IMR-90 (cell line): ENCODE results near the gene ABCA8. TPM values are rescaled to one million over a fixed set of nuclear protein-coding genes. Genes with fewer than 3 reads are reported as not detected.

ENCODE experiments used
- ATAC-seq: fragments of 200-7000 bp; cut with Tn5 transposase; 2 replicates; pipeline ENCODE4 v1.9.1; 2020; ENCODE audit warnings: low read depth, mild to moderate bottlenecking, moderate library complexity
- BruUV-seq: library from RNA; stranded (reverse); fragments of 400-500 nt; replicated peaks from 2 replicates; lab custom pipeline; 2021; lab: Mats Ljungman, UMichigan
- CTCF ChIA-PET: fragments of 300-600 bp; formaldehyde crosslinking; extraction: SDS; loops from one replicate; lab custom pipeline; 2021; ENCODE audit warnings: antibody characterized with exemption; lab: Yijun Ruan, JAX
- POLR2A ChIA-PET: fragments of 300-600 bp; sonication (Branson Sonifier 250); formaldehyde crosslinking; loops from one replicate; lab custom pipeline; 2022; ENCODE audit warnings: antibody characterized with exemption; ENCODE audit not compliant: unreplicated experiment; lab: Charles Lee
- DNase-seq: peaks from one replicate; pipeline ENCODE4 v3.0.0; 2013
- H2AFZ ChIP-seq: replicated peaks from 2 replicates; pipeline ENCODE3; 2013; ENCODE audit warnings: low read length, mild to moderate bottlenecking; ENCODE audit not compliant: poor library complexity
- H2AK5ac ChIP-seq: 2 replicates; pipeline ENCODE4 v1.6.1; 2013; ENCODE audit warnings: low read depth, low read length, inconsistent platforms
- H2AK9ac ChIP-seq: replicated peaks from 2 replicates; pipeline ENCODE3; 2013; ENCODE audit warnings: mild to moderate bottlenecking, low read depth, low read length, moderate library complexity; ENCODE audit not compliant: poor library complexity
- H2BK120ac ChIP-seq: 2 replicates; pipeline ENCODE4 v1.6.1; 2013; ENCODE audit warnings: low read depth, low read length, inconsistent platforms
- H2BK15ac ChIP-seq: 3 replicates; pipeline ENCODE4 v1.6.1; 2013; ENCODE audit warnings: low read depth, low read length, inconsistent platforms
- H2BK20ac ChIP-seq: 2 replicates; pipeline ENCODE4 v1.6.1; 2013; ENCODE audit warnings: low read depth, mild to moderate bottlenecking, inconsistent platforms, low read length, moderate library complexity
- H2BK5ac ChIP-seq: 2 replicates; pipeline ENCODE4 v1.6.1; 2013; ENCODE audit warnings: mild to moderate bottlenecking, low read depth, low read length, inconsistent platforms; ENCODE audit not compliant: poor library complexity, severe bottlenecking
- H3K14ac ChIP-seq: replicated peaks from 2 replicates; pipeline ENCODE4 v1.6.1; 2013; ENCODE audit warnings: low read depth, low read length, inconsistent platforms
- H3K18ac ChIP-seq: 2 replicates; pipeline ENCODE4 v1.6.1; 2013; ENCODE audit warnings: low read depth, low read length, control low read depth
- H3K23ac ChIP-seq: 2 replicates; pipeline ENCODE4 v1.6.1; 2013; ENCODE audit warnings: low read depth, low read length, inconsistent platforms
- H3K27ac ChIP-seq: 2 replicates; pipeline ENCODE4 v1.5.1; 2013; ENCODE audit warnings: mild to moderate bottlenecking, control low read depth, low read length; ENCODE audit not compliant: insufficient read depth
- H3K27me3 ChIP-seq: 2 replicates; pipeline ENCODE4 v1.6.1; 2013; ENCODE audit warnings: low read length; ENCODE audit not compliant: control insufficient read depth, insufficient read depth
- H3K36me3 ChIP-seq: 2 replicates; pipeline ENCODE4 v1.6.1; 2013; ENCODE audit warnings: low read length, mixed read lengths; ENCODE audit not compliant: control insufficient read depth, insufficient read depth
- H3K4ac ChIP-seq: 2 replicates; pipeline ENCODE4 v1.6.1; 2013; ENCODE audit warnings: low read depth, low read length, inconsistent platforms
- H3K4me1 ChIP-seq: 2 replicates; pipeline ENCODE4 v1.6.1; 2013; ENCODE audit warnings: low read length, mixed read lengths; ENCODE audit not compliant: control insufficient read depth, insufficient read depth
- H3K4me2 ChIP-seq: 2 replicates; pipeline ENCODE4 v1.6.1; 2013; ENCODE audit warnings: low read depth, mild to moderate bottlenecking, control low read depth, low read length, moderate library complexity
- H3K4me3 ChIP-seq: 2 replicates; pipeline ENCODE4 v1.5.1; 2013; ENCODE audit warnings: low read depth, mild to moderate bottlenecking, control low read depth, low read length, moderate library complexity; ENCODE audit not compliant: insufficient read depth
- H3K56ac ChIP-seq: 2 replicates; pipeline ENCODE4 v1.6.1; 2013; ENCODE audit warnings: low read length, inconsistent platforms; ENCODE audit not compliant: insufficient read depth; ENCODE audit errors: extremely low read depth
- H3K79me1 ChIP-seq, 2 experiments: 2 replicates each; pipeline ENCODE4 v1.6.1; 2013; ENCODE audit warnings: low read length in 2 of 2, inconsistent platforms in 1 of 2, low read depth in 1 of 2
- H3K9ac ChIP-seq: 2 replicates; pipeline ENCODE4 v1.6.1; 2013; ENCODE audit warnings: low read depth, low read length, control low read depth
- H3K9me1 ChIP-seq: 2 replicates; pipeline ENCODE4 v1.6.1; 2013; ENCODE audit warnings: low read length, inconsistent platforms; ENCODE audit not compliant: insufficient read depth
- H3K9me3 ChIP-seq: 2 replicates; pipeline ENCODE4 v1.6.1; 2013; ENCODE audit warnings: low read length; ENCODE audit not compliant: control insufficient read depth, insufficient read depth
- H4K20me1 ChIP-seq: 2 replicates; pipeline ENCODE4 v1.6.1; 2013; ENCODE audit warnings: low read length, inconsistent platforms; ENCODE audit not compliant: insufficient read depth
- H4K5ac ChIP-seq: 2 replicates; pipeline ENCODE4 v1.6.1; 2013; ENCODE audit warnings: mild to moderate bottlenecking, low read depth, low read length, control low read depth
- H4K8ac ChIP-seq, 2 experiments: 2 replicates each; pipeline ENCODE4 v1.6.1; 2013; ENCODE audit warnings: low read depth in 2 of 2, low read length in 2 of 2, control low read depth in 1 of 2, inconsistent platforms in 1 of 2
- H4K91ac ChIP-seq: 2 replicates; pipeline ENCODE4 v1.6.1; 2013; ENCODE audit warnings: low read depth, low read length, inconsistent platforms; ENCODE audit not compliant: insufficient read depth
- BHLHE40 ChIP-seq: fragments of 150-350 bp; IDR thresholded peaks from 2 replicates; pipeline ENCODE4 v1.6.1; 2016; ENCODE audit warnings: mild to moderate bottlenecking, low read depth, low read length
- CEBPB ChIP-seq: IDR thresholded peaks from 2 replicates; pipeline ENCODE4 v1.6.1; 2012; ENCODE audit warnings: low read depth, low read length, improper control_type of control experiment
- CHD1 ChIP-seq: IDR thresholded peaks from 2 replicates; pipeline ENCODE4 v1.6.1; 2012; ENCODE audit warnings: low read depth, low read length, improper control_type of control experiment
- FOS ChIP-seq: fragments of 150-350 bp; IDR thresholded peaks from 2 replicates; pipeline ENCODE4 v1.6.1; 2016; ENCODE audit warnings: low read depth, low read length
- MAFK ChIP-seq: IDR thresholded peaks from 2 replicates; pipeline ENCODE4 v1.6.1; 2012; ENCODE audit warnings: low read depth, low read length, improper control_type of control experiment
- MAZ ChIP-seq: IDR thresholded peaks from 2 replicates; pipeline ENCODE4 v1.6.1; 2012; ENCODE audit warnings: low read depth, mild to moderate bottlenecking, low read length, improper control_type of control experiment, moderate library complexity, borderline replicate concordance
- MXI1 ChIP-seq: IDR thresholded peaks from 2 replicates; pipeline ENCODE4 v1.6.1; 2012; ENCODE audit warnings: low read depth, mild to moderate bottlenecking, low read length, moderate library complexity, borderline replicate concordance
- NFE2L2 ChIP-seq: fragments of 150-350 bp; IDR thresholded peaks from 2 replicates; pipeline ENCODE4 v1.6.1; 2016; ENCODE audit warnings: low read depth, mild to moderate bottlenecking, low read length
- POLR2A ChIP-seq: IDR thresholded peaks from 2 replicates; pipeline ENCODE4 v1.6.1; 2012; ENCODE audit warnings: mild to moderate bottlenecking, low read depth, low read length
- RAD21 ChIP-seq: IDR thresholded peaks from 2 replicates; pipeline ENCODE4 v1.6.1; 2012; ENCODE audit warnings: low read length, improper control_type of control experiment
- RCOR1 ChIP-seq: IDR thresholded peaks from 2 replicates; pipeline ENCODE4 v1.6.1; 2012; ENCODE audit warnings: mild to moderate bottlenecking, low read length, improper control_type of control experiment; ENCODE audit not compliant: insufficient replicate concordance
- RFX5 ChIP-seq: IDR thresholded peaks from 2 replicates; pipeline ENCODE4 v1.8.0; 2012; ENCODE audit warnings: low read depth, mild to moderate bottlenecking, low read length, moderate library complexity
- SMC3 ChIP-seq: fragments of 150-350 bp; IDR thresholded peaks from 2 replicates; pipeline ENCODE4 v1.6.1; 2016; ENCODE audit warnings: low read depth, mild to moderate bottlenecking, antibody characterized with exemption, low read length, moderate library complexity
- dilution Hi-C: fragments of 300-500 bp; cut with HindIII; formaldehyde crosslinking; loops from one replicate; pipeline ENCODE4 v1.14.3; 2018; ENCODE audit warnings: low sequenced_read_pairs; ENCODE audit not compliant: unreplicated experiment
- in situ Hi-C: fragments of 300-500 bp; cut with MboI; formaldehyde crosslinking; loops from 3 replicates; pipeline ENCODE4 v1.14.3; 2019; ENCODE audit warnings: low sequenced_read_pairs, inconsistent platforms, mixed read lengths
- intact Hi-C: fragments of 100-400 bp; cut with micrococcal nuclease; formaldehyde crosslinking; loops from 2 replicates; pipeline ENCODE4 v1.10.0; 2022
- polyA plus RNA-seq, 3 experiments: library from polyadenylated mRNA; depleted of rRNA; stranded (reverse); fragments of >200 nt; gene quantifications; 2 replicates each; pipeline ENCODE4 v1.2.3, GENCODE V29; 2012; ENCODE audit warnings: low replicate concordance in 1 of 3
- total RNA-seq: library from RNA; depleted of rRNA; stranded (reverse); fragments of >200 nt; gene quantifications from 2 replicates; pipeline ENCODE4 v1.2.3, GENCODE V29; 2012
- TF ChIP-seq, protein P1 (sequence below): fragments of 150-350 bp; IDR thresholded peaks from 2 replicates; pipeline ENCODE4 v1.6.1; 2016; ENCODE audit warnings: low read depth, mild to moderate bottlenecking, low read length, moderate library complexity, borderline replicate concordance
- TF ChIP-seq, protein P2 (sequence below): conservative IDR thresholded peaks from 2 replicates; pipeline ENCODE4 v1.5.1; 2012; ENCODE audit warnings: mild to moderate bottlenecking, low read depth, low read length, improper control_type of control experiment
- TF ChIP-seq, protein P3 (sequence below): fragments of 150-350 bp; IDR thresholded peaks from 2 replicates; pipeline ENCODE4 v1.6.1; 2017; ENCODE audit warnings: mild to moderate bottlenecking, antibody characterized with exemption, low read length, low read depth

The ABCA8 gene
- total and polyA plus RNA-seq, 2 of the 4 experiments (the other 2 are of a cell fraction), result 1.8 TPM

DNA sequence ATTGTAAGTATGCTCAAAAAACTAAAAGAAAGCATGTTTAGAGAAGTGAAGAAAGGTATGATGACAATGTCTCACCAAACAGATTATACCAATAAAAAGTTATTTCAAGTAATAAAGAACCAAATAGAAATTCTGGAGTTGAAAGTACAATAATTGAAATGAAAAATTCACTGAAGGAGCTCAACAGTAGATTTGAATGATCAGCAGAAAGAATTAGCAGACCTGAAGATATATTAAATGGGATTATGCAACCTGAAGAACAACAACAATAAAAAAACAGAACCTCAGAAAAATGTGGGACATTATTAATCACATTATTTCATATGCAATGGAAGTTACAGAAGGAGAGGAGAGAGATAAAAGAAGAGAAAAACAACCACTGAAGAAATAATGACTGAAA, 57.6 kb downstream of the ABCA8 start:
- CTCF ChIA-PET, result interaction anchor here (0.5 kb wide), 1 partner anchor 1544 kb away, joined by 5 read pairs; no protein-coding TSS in a partner anchor
- H4K20me1 ChIP-seq, result no peaks in the 10 kb centered on the region
- no peaks in the 10 kb centered on the region for H3K9me1 ChIP-seq
- H3K4me3 ChIP-seq, result no peak overlapping the region
- H3K23ac ChIP-seq, result no peak overlapping the region
- no peak overlapping the region for H2AFZ ChIP-seq
- H2AK9ac ChIP-seq, result no peak overlapping the region
- TF ChIP-seq MXI1 (no peak), CHD1 (no peak), RAD21 (no peak), BHLHE40 (no peak), CEBPB (no peak), POLR2A (no peak), MAFK (no peak), NFE2L2 (no peak), SMC3 (no peak), RCOR1 (no peak), FOS (no peak), MAZ (no peak), RFX5 (no peak)
- TF ChIP-seq, protein P1, sequence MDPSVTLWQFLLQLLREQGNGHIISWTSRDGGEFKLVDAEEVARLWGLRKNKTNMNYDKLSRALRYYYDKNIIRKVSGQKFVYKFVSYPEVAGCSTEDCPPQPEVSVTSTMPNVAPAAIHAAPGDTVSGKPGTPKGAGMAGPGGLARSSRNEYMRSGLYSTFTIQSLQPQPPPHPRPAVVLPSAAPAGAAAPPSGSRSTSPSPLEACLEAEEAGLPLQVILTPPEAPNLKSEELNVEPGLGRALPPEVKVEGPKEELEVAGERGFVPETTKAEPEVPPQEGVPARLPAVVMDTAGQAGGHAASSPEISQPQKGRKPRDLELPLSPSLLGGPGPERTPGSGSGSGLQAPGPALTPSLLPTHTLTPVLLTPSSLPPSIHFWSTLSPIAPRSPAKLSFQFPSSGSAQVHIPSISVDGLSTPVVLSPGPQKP, result no peak
- TF ChIP-seq, protein P2, sequence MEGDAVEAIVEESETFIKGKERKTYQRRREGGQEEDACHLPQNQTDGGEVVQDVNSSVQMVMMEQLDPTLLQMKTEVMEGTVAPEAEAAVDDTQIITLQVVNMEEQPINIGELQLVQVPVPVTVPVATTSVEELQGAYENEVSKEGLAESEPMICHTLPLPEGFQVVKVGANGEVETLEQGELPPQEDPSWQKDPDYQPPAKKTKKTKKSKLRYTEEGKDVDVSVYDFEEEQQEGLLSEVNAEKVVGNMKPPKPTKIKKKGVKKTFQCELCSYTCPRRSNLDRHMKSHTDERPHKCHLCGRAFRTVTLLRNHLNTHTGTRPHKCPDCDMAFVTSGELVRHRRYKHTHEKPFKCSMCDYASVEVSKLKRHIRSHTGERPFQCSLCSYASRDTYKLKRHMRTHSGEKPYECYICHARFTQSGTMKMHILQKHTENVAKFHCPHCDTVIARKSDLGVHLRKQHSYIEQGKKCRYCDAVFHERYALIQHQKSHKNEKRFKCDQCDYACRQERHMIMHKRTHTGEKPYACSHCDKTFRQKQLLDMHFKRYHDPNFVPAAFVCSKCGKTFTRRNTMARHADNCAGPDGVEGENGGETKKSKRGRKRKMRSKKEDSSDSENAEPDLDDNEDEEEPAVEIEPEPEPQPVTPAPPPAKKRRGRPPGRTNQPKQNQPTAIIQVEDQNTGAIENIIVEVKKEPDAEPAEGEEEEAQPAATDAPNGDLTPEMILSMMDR, result no peak
- TF ChIP-seq, protein P3, sequence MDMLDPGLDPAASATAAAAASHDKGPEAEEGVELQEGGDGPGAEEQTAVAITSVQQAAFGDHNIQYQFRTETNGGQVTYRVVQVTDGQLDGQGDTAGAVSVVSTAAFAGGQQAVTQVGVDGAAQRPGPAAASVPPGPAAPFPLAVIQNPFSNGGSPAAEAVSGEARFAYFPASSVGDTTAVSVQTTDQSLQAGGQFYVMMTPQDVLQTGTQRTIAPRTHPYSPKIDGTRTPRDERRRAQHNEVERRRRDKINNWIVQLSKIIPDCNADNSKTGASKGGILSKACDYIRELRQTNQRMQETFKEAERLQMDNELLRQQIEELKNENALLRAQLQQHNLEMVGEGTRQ, result no peak
- BruUV-seq, result no TSS peak
- H3K18ac ChIP-seq, result no peak overlapping the region
- H3K4ac ChIP-seq, result no peak overlapping the region
- no peak overlapping the region for H3K27ac ChIP-seq
- no peak overlapping the region for H3K56ac ChIP-seq
- H2BK120ac ChIP-seq, result no peak overlapping the region
- ATAC-seq (no peak), DNase-seq (no peak)
- intact Hi-C loops, result no loop called here
- H2BK20ac ChIP-seq, result no peak overlapping the region
- H3K4me2 ChIP-seq, result no peak overlapping the region
- no peaks in the 10 kb centered on the region for H3K36me3 ChIP-seq
- no peak overlapping the region for H4K8ac ChIP-seq
- no peaks in the 10 kb centered on the region for H3K4me1 ChIP-seq
- no peak overlapping the region for H3K9ac ChIP-seq
- no peaks in the 10 kb centered on the region for H3K79me1 ChIP-seq
- H2BK15ac ChIP-seq, result no peak overlapping the region
- H2BK5ac ChIP-seq, result no peak overlapping the region
- in situ Hi-C loops, result no loop called here
- no peak overlapping the region for H4K91ac ChIP-seq
- no peaks in the 10 kb centered on the region for H3K27me3 ChIP-seq
- H2AK5ac ChIP-seq, result no peak overlapping the region
- dilution Hi-C loops, result no loop called here
- H3K14ac ChIP-seq, result no peak overlapping the region
- no peaks in the 10 kb centered on the region for H3K9me3 ChIP-seq
- H4K5ac ChIP-seq, result no peak overlapping the region
- POLR2A ChIA-PET, result no interaction called here
